ENCODE data around the gene EFEMP2.

The EFEMP2 gene

GRCh38 chr11:65872586-65873317 is at the start of gene EFEMP2:
TSS of gene EFEMP2 (minus strand) at chr11:65872800. CDS start at chr11:65872354, 446 bp downstream.
- no peak for DNase-seq

- DNase-seq, result no peak
Observed at GRCh38 chr11:65921876-65922275, 49.3 kb upstream of the EFEMP2 start.

GRCh38 chr11:65921033-65921555 is 48.5 kb upstream of the EFEMP2 start:
- DNase-seq, result no peak

- no peak for DNase-seq
Observed at GRCh38 chr11:65920372-65920802, 47.8 kb upstream of the EFEMP2 start.

GRCh38 chr11:65919573-65920371 is 47.2 kb upstream of the EFEMP2 start:
- no peak for DNase-seq

- DNase-seq, result peak; percentile 99
Observed at GRCh38 chr11:65919141-65919572, 46.6 kb upstream of the EFEMP2 start, which contains the start of gene DRAP1. TSS of gene DRAP1 (plus strand) at chr11:65919426. CDS start at chr11:65919502, 76 bp downstream.

- DNase-seq, result no peak
Observed at GRCh38 chr11:65918211-65919140, 45.9 kb upstream of the EFEMP2 start, which contains the start of gene C11orf68. TSS of gene C11orf68 (minus strand) at chr11:65919062. CDS start at chr11:65919031, 31 bp downstream.

GRCh38 chr11:65917434-65918210 is 45.0 kb upstream of the EFEMP2 start:
- DNase-seq, result no peak

- DNase-seq, result no peak
Observed at GRCh38 chr11:65917077-65917433, 44.5 kb upstream of the EFEMP2 start.

- no peak for DNase-seq
Observed at GRCh38 chr11:65916391-65916790, 43.8 kb upstream of the EFEMP2 start.

- DNase-seq, result no peak
Observed at GRCh38 chr11:65915821-65916251, 43.2 kb upstream of the EFEMP2 start.

- DNase-seq, result no peak
Observed at GRCh38 chr11:65915101-65915820, 42.7 kb upstream of the EFEMP2 start.

- no peak for DNase-seq
Observed at GRCh38 chr11:65912845-65913244, 40.2 kb upstream of the EFEMP2 start.

GRCh38 chr11:65911682-65912568 is 39.3 kb upstream of the EFEMP2 start:
- DNase-seq, result no peak

GRCh38 chr11:65907878-65908277 is 35.3 kb upstream of the EFEMP2 start:
- no peak for DNase-seq

- no peak for DNase-seq
Observed at GRCh38 chr11:65906602-65907001, 34.0 kb upstream of the EFEMP2 start.

- DNase-seq, result no peak
Observed at GRCh38 chr11:65903715-65904114, 31.1 kb upstream of the EFEMP2 start.

- DNase-seq, result no peak
Observed at GRCh38 chr11:65903068-65903481, 30.5 kb upstream of the EFEMP2 start.

- DNase-seq, result no peak
Observed at GRCh38 chr11:65900899-65901180, 28.2 kb upstream of the EFEMP2 start.

Measured in activated T-cell treated with anti-CD3 and anti-CD28 coated beads, Interleukin-2, amount 50 U/mL, for 1 hour (primary cell).